ENCODE measurements around the gene GLIPR2. TPM values are rescaled to one million over a fixed set of nuclear protein-coding genes. Genes with fewer than 3 reads are reported as not detected.

GLIPR2 gene
- total RNA-seq, 4 donors from 2014 or later, result 51.3 to 84.9 (median 59.6) TPM

GRCh38 chr9:36141288-36141687 lies 4.8 kb downstream of the GLIPR2 start:
- TF ChIP-seq POLR2AphosphoS5 (IDR thresholded peaks at IDR 0.05) (peak in 1 of 2 donors; percentile 21), POLR2A (IDR thresholded peaks at IDR 0.05; ENCODE audit: low read depth) (no peak), CTCF (IDR thresholded peaks at IDR 0.05) (peak; percentile 48 to 64 (median 53)), EP300 (IDR thresholded peaks at IDR 0.05) (no peak)
- intact Hi-C loops (cut with DNase I), result loop anchor here (2.0 kb wide), 1 partner anchor 26 kb away; no protein-coding TSS in a partner anchor
- no peaks in the 10 kb centered on the region for H3K27me3 ChIP-seq
- DNase-seq (ENCODE audit: extremely low spot score), result no peak
- H3K36me3 ChIP-seq, result peaks cover 0 to 9% (median 0%) of the 10 kb centered on the region in 4 donors
- no peaks in the 10 kb centered on the region for H3K9me3 ChIP-seq
- 40% methylated on average over 4 of the region's 4 CpGs for WGBS
- peak overlapping the region; percentile 88 to 94 (median 91) for H3K27ac ChIP-seq (replicated peaks in 1 of 4)
- no peak overlapping the region for H3K4me3 ChIP-seq
- H3K4me1 ChIP-seq, result peaks cover 42 to 95% (median 87%) of the 10 kb centered on the region in 4 donors

- Histone ChIP-seq H3K27ac (replicated peaks in 1 of 4) (peak overlapping the region; percentile 88 to 94 (median 91)), H3K4me3 (no peak overlapping the region), H3K4me1 (peaks cover 42 to 99% (median 88%) of the 10 kb centered on the region in 4 donors), H3K9me3 (no peaks in the 10 kb centered on the region), H3K27me3 (no peaks in the 10 kb centered on the region), H3K36me3 (peaks cover 0 to 12% (median 0%) of the 10 kb centered on the region in 4 donors)
- no peak for TF ChIP-seq POLR2A (IDR thresholded peaks at IDR 0.05; ENCODE audit: low read depth)
- no peak for TF ChIP-seq CTCF (IDR thresholded peaks at IDR 0.05)
- no peak for TF ChIP-seq EP300 (IDR thresholded peaks at IDR 0.05)
- no peak for TF ChIP-seq POLR2AphosphoS5 (IDR thresholded peaks at IDR 0.05)
- intact Hi-C loops (cut with DNase I), result loop anchor here (2.0 kb wide), 1 partner anchor 25 kb away; no protein-coding TSS in a partner anchor
- no peak for DNase-seq (ENCODE audit: extremely low spot score)
- 91% methylated on average over 7 of the region's 7 CpGs for WGBS
Measured at GRCh38 chr9:36141761-36142160, 5.2 kb downstream of the GLIPR2 start.

- H3K4me3 ChIP-seq, result peak overlapping the region; percentile 38 to 45 (median 41)
- WGBS, result 25% methylated on average over 12 of the region's 12 CpGs
Measured at GRCh38 chr9:36142510-36143244, 6.1 kb downstream of the GLIPR2 start.

GRCh38 chr9:36143245-36143641 lies 6.7 kb downstream of the GLIPR2 start:
- TF ChIP-seq POLR2AphosphoS5 (IDR thresholded peaks at IDR 0.05) (no peak), POLR2A (IDR thresholded peaks at IDR 0.05; ENCODE audit: low read depth) (no peak), EP300 (IDR thresholded peaks at IDR 0.05) (no peak), CTCF (IDR thresholded peaks at IDR 0.05) (no peak)
- DNase-seq (ENCODE audit: extremely low spot score), result no peak
- WGBS, result 54% methylated on average over 11 of the region's 13 CpGs
- intact Hi-C loops (cut with DNase I), result no loop called here
- no peaks in the 10 kb centered on the region for H3K9me3 ChIP-seq
- H3K36me3 ChIP-seq, result peaks cover 0 to 17% (median 0%) of the 10 kb centered on the region in 4 donors
- H3K27ac ChIP-seq (replicated peaks in 1 of 4), result peak overlapping the region; percentile 88 to 94 (median 91)
- H3K27me3 ChIP-seq, result no peaks in the 10 kb centered on the region
- peaks cover 41 to 100% (median 89%) of the 10 kb centered on the region in 4 donors for H3K4me1 ChIP-seq
- H3K4me3 ChIP-seq, result peak overlapping the region; percentile 38 to 45 (median 41)

More at GRCh38 chr9:36142510-36143244, 6.1 kb downstream of the GLIPR2 start:
- Histone ChIP-seq H3K27ac (replicated peaks in 1 of 4) (peak overlapping the region; percentile 88 to 94 (median 91)), H3K27me3 (no peaks in the 10 kb centered on the region), H3K4me1 (peaks cover 37 to 100% (median 89%) of the 10 kb centered on the region in 4 donors), H3K9me3 (no peaks in the 10 kb centered on the region), H3K36me3 (peaks cover 0 to 14% (median 0%) of the 10 kb centered on the region in 4 donors)
- TF ChIP-seq POLR2AphosphoS5 (IDR thresholded peaks at IDR 0.05) (peak; percentile 29 to 38), CTCF (IDR thresholded peaks at IDR 0.05) (no peak), EP300 (IDR thresholded peaks at IDR 0.05) (no peak), POLR2A (IDR thresholded peaks at IDR 0.05; ENCODE audit: low read depth) (no peak)
- no peak for DNase-seq (ENCODE audit: extremely low spot score)
- intact Hi-C loops (cut with DNase I), result no loop called here
